ENCODE data around the gene SLC7A7. TPM values are rescaled to one million over a fixed set of nuclear protein-coding genes. Genes with fewer than 3 reads are reported as not detected.
"Not testable (repeated sequence)": the region's sequence is repeated elsewhere in the genome, so short reads cannot be mapped to it uniquely, and the experiment has no call there.

SLC7A7 gene
- total RNA-seq = 10 to 100 TPM; 41.2 to 67.6 TPM
- polyA plus RNA-seq (ENCODE audit: insufficient read length in 6 of 6) = 10 to 100 TPM in 3 of 6 donors, 1 to 10 TPM in 3; 9.6 to 11.2 (median 9.9) TPM
- long read RNA-seq, donor 1, partial matches to known transcripts = 66 of 182 reads
- long read RNA-seq, donor 1, other reads (novel, unspliced or antisense) = 114 of 182 reads
- long read RNA-seq, donor 2, partial matches to known transcripts = 210 of 307 reads
- long read RNA-seq, donor 2, other reads (novel, unspliced or antisense) = 94 of 307 reads
- long read RNA-seq, donor 3, partial matches to known transcripts = 71 of 135 reads
- long read RNA-seq, donor 3, other reads (novel, unspliced or antisense) = 63 of 135 reads
- long read RNA-seq, donor 4, transcript SLC7A7-204 (10 exons, 2,447 nt) = major isoform, 13 of 25 reads
- long read RNA-seq, donor 4, partial matches to known transcripts = 7 of 25 reads
- long read RNA-seq, donor 4, other reads (novel, unspliced or antisense) = 4 of 25 reads
- long read RNA-seq, donor 5, partial matches to known transcripts = 81 of 109 reads
- long read RNA-seq, donor 5, other reads (novel, unspliced or antisense) = 26 of 109 reads
- long read RNA-seq, donor 6, partial matches to known transcripts = 146 of 194 reads
- long read RNA-seq, donor 6, other reads (novel, unspliced or antisense) = 47 of 194 reads
- long read RNA-seq, donor 7, partial matches to known transcripts = 0 of 2 reads
- long read RNA-seq, donor 7, other reads (novel, unspliced or antisense) = 0 of 2 reads
- long read RNA-seq, donor 8, partial matches to known transcripts = 39 of 113 reads
- long read RNA-seq, donor 8, other reads (novel, unspliced or antisense) = 73 of 113 reads
- long read RNA-seq, donor 9 = 0 reads
- long read RNA-seq, donor 10, transcript SLC7A7-204 (10 exons, 2,447 nt) = major isoform, 24 of 39 reads
- long read RNA-seq, donor 10, partial matches to known transcripts = 10 of 39 reads
- long read RNA-seq, donor 10, other reads (novel, unspliced or antisense) = 4 of 39 reads
- long read RNA-seq, donor 11, partial matches to known transcripts = 168 of 201 reads
- long read RNA-seq, donor 11, other reads (novel, unspliced or antisense) = 29 of 201 reads
- long read RNA-seq, donor 12, partial matches to known transcripts = 34 of 112 reads
- long read RNA-seq, donor 12, other reads (novel, unspliced or antisense) = 77 of 112 reads

GRCh38 chr14:22814941-22815713 lies at the start of gene SLC7A7:
TSS of gene SLC7A7 (minus strand) at chr14:22815435. CDS start at chr14:22813398, 2,037 bp downstream.
- TF ChIP-seq, protein P1, sequence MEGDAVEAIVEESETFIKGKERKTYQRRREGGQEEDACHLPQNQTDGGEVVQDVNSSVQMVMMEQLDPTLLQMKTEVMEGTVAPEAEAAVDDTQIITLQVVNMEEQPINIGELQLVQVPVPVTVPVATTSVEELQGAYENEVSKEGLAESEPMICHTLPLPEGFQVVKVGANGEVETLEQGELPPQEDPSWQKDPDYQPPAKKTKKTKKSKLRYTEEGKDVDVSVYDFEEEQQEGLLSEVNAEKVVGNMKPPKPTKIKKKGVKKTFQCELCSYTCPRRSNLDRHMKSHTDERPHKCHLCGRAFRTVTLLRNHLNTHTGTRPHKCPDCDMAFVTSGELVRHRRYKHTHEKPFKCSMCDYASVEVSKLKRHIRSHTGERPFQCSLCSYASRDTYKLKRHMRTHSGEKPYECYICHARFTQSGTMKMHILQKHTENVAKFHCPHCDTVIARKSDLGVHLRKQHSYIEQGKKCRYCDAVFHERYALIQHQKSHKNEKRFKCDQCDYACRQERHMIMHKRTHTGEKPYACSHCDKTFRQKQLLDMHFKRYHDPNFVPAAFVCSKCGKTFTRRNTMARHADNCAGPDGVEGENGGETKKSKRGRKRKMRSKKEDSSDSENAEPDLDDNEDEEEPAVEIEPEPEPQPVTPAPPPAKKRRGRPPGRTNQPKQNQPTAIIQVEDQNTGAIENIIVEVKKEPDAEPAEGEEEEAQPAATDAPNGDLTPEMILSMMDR (IDR thresholded peaks at IDR 0.05) = no peak
- H3K27ac ChIP-seq = peak within 1 kb of the TSS; percentile 61 to 93
- H3K4me1 ChIP-seq = peaks cover 15 to 57% of the 10 kb centered on the region in 2 donors
- no peaks in the 10 kb centered on the region for H3K27me3 ChIP-seq
- ATAC-seq (peak; percentile 23), DNase-seq (peak in 1 of 4 donors; percentile 41)
- intact Hi-C loops (cut with DNase I) = no loop called here
- H3K36me3 ChIP-seq = no peaks in the 10 kb centered on the region
- H3K4me3 ChIP-seq = peak within 1 kb of the TSS; percentile 5 to 48
- H3K9me3 ChIP-seq = no peaks in the 10 kb centered on the region

- no peaks in the 10 kb centered on the region for H3K27me3 ChIP-seq
- TF ChIP-seq, protein P1 (IDR thresholded peaks at IDR 0.05) = no peak
- H3K9me3 ChIP-seq = no peaks in the 10 kb centered on the region
- DNase-seq (no peak), ATAC-seq (no peak)
- intact Hi-C loops (cut with DNase I) = no loop called here
- no peak overlapping the region for H3K27ac ChIP-seq
- H3K4me1 ChIP-seq = peaks cover 0 to 6% of the 10 kb centered on the region in 2 donors
- H3K36me3 ChIP-seq = no peaks in the 10 kb centered on the region
- H3K4me3 ChIP-seq = no peak overlapping the region
Observed at GRCh38 chr14:22864979-22865378, 49.7 kb upstream of the SLC7A7 start.

GRCh38 chr14:22861651-22862050 lies 46.4 kb upstream of the SLC7A7 start:
- H3K4me3 ChIP-seq = no peak overlapping the region
- intact Hi-C loops (cut with DNase I) = no loop called here
- no peaks in the 10 kb centered on the region for H3K9me3 ChIP-seq
- H3K27me3 ChIP-seq = peaks cover 0 to 4% of the 10 kb centered on the region in 2 donors
- no peaks in the 10 kb centered on the region for H3K36me3 ChIP-seq
- H3K4me1 ChIP-seq = no peaks in the 10 kb centered on the region
- H3K27ac ChIP-seq = no peak overlapping the region
- TF ChIP-seq, protein P1 (IDR thresholded peaks at IDR 0.05) = no peak
- DNase-seq = no peak
- no peak for ATAC-seq

- H3K36me3 ChIP-seq; intact Hi-C loops (cut with DNase I); DNase-seq; ATAC-seq; H3K27ac ChIP-seq; H3K27me3 ChIP-seq; H3K4me3 ChIP-seq; H3K4me1 ChIP-seq; H3K9me3 ChIP-seq: not testable (repeated sequence)
Observed at GRCh38 chr14:22860377-22860776, 45.1 kb upstream of the SLC7A7 start.

- DNase-seq (no peak), ATAC-seq (no peak)
- Histone ChIP-seq H3K27ac (no peak overlapping the region), H3K4me1 (peaks cover 9 to 21% of the 10 kb centered on the region in 2 donors), H3K4me3 (no peak overlapping the region), H3K36me3 (no peaks in the 10 kb centered on the region), H3K9me3 (no peaks in the 10 kb centered on the region), H3K27me3 (peaks cover 0 to 4% of the 10 kb centered on the region in 2 donors)
- intact Hi-C loops (cut with DNase I) = loop anchor here in 1 of 2 donors (5.0 kb wide), 1 partner anchor 34 kb away; no protein-coding TSS in a partner anchor
- TF ChIP-seq, protein P1 (IDR thresholded peaks at IDR 0.05) = no peak
Observed at GRCh38 chr14:22856428-22856827, 41.2 kb upstream of the SLC7A7 start.

Data from left lung (tissue), 14 donors.